Peyer's patch (tissue), 4 donors: ENCODE data around the gene SPI1. TPM values are rescaled to one million over a fixed set of nuclear protein-coding genes. Genes with fewer than 3 reads are reported as not detected.
A peak's percentile ranks its signal among the peaks of the same experiment; 100 is the strongest.
"Not testable (repeated sequence)": the region's sequence is repeated elsewhere in the genome, so short reads cannot be mapped to it uniquely, and the experiment has no call there.

ENCODE experiments used
- DNase-seq, 3 donors: peaks; one replicate each; pipeline ENCODE4 v3.0.0-alpha.2; 2017 to 2019
- H3K27ac ChIP-seq, 4 donors: fragments of 200-600 bp; sonication (generic); one replicate each; pipeline ENCODE4 v1.5.1; 2016 to 2019
- H3K27me3 ChIP-seq, 2 donors: fragments of 200-600 bp; sonication (generic); one replicate each; pipeline ENCODE4 v1.5.1; 2019
- H3K36me3 ChIP-seq, 3 donors: fragments of 200-600 bp; sonication (generic); one replicate each; pipeline ENCODE4 v1.5.1; 2016 to 2019
- H3K4me1 ChIP-seq, 4 donors: fragments of 200-600 bp; sonication (generic); one replicate each; pipeline ENCODE4 v1.5.1; 2016 to 2019
- H3K4me3 ChIP-seq, 4 donors: fragments of 200-600 bp; sonication (generic); 1 replicate in 3 of 4; 2 replicates in 1 of 4; pipeline ENCODE4 v1.5.1; 2016 to 2019; ENCODE audit warnings: mild to moderate bottlenecking in 1 of 4
- H3K9me3 ChIP-seq, 4 donors: fragments of 200-600 bp; sonication (generic); one replicate each; pipeline ENCODE4 v1.5.1; 2016 to 2019; ENCODE audit warnings: mild to moderate bottlenecking in 1 of 4
- POLR2A ChIP-seq, 2 donors: fragments of 450-650 bp; IDR thresholded peaks; one replicate each; pipeline ENCODE4 v1.5.1; 2017; ENCODE audit warnings: antibody characterized with exemption in 2 of 2, mild to moderate bottlenecking in 2 of 2, moderate library complexity in 2 of 2
- total RNA-seq, 4 donors: library from RNA; depleted of rRNA; stranded (reverse); fragments of >200 nt; gene quantifications; one replicate each; pipeline ENCODE4 v1.1.0, GENCODE V29; 2016
- TF ChIP-seq, protein P1 (sequence below), 6 experiments: fragments of 450-650 bp in 4 of 6; fragments of 200-600 bp in 2 of 6; sonication (generic) in 1 of 6; IDR thresholded peaks; one replicate each; pipeline ENCODE4 v1.5.1; 2017 to 2019; ENCODE audit warnings: antibody characterized with exemption in 6 of 6, mild to moderate bottlenecking in 3 of 6, moderate library complexity in 1 of 6

The SPI1 gene
- total RNA-seq, 4 donors from 2014 or later: 2.6 to 27.2 (median 7.8) TPM

DNA sequence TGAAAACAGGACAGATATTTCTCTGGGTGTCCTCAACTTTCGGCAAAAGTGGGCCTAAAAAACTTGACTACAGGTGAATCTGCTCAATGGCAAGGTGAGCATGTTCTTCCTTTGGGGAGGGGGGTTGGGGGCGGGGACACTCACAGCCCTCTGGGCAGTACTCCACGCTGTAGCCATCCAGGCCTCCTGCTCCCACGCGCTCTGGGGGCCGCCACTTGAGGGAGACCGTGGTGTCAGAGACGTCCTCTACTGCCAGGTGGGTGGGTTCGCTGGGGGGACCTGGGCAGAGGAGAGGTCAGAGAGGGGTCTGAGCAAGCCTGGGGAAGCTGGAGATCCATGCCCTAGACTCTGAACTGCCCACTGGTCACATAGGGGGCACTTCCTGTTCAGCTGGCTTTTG lies 42.6 kb downstream of the SPI1 start:
- Histone ChIP-seq H3K36me3 (no peaks in the 10 kb centered on the region), H3K9me3 (no peaks in the 10 kb centered on the region), H3K4me3 (no peak overlapping the region), H3K27me3 (no peaks in the 10 kb centered on the region), H3K27ac (no peak overlapping the region), H3K4me1 (no peaks in the 10 kb centered on the region)
- no peak for DNase-seq
- TF ChIP-seq, protein P1, sequence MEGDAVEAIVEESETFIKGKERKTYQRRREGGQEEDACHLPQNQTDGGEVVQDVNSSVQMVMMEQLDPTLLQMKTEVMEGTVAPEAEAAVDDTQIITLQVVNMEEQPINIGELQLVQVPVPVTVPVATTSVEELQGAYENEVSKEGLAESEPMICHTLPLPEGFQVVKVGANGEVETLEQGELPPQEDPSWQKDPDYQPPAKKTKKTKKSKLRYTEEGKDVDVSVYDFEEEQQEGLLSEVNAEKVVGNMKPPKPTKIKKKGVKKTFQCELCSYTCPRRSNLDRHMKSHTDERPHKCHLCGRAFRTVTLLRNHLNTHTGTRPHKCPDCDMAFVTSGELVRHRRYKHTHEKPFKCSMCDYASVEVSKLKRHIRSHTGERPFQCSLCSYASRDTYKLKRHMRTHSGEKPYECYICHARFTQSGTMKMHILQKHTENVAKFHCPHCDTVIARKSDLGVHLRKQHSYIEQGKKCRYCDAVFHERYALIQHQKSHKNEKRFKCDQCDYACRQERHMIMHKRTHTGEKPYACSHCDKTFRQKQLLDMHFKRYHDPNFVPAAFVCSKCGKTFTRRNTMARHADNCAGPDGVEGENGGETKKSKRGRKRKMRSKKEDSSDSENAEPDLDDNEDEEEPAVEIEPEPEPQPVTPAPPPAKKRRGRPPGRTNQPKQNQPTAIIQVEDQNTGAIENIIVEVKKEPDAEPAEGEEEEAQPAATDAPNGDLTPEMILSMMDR (IDR thresholded peaks at IDR 0.05): no peak
- no peak for TF ChIP-seq POLR2A (IDR thresholded peaks at IDR 0.05)

DNA sequence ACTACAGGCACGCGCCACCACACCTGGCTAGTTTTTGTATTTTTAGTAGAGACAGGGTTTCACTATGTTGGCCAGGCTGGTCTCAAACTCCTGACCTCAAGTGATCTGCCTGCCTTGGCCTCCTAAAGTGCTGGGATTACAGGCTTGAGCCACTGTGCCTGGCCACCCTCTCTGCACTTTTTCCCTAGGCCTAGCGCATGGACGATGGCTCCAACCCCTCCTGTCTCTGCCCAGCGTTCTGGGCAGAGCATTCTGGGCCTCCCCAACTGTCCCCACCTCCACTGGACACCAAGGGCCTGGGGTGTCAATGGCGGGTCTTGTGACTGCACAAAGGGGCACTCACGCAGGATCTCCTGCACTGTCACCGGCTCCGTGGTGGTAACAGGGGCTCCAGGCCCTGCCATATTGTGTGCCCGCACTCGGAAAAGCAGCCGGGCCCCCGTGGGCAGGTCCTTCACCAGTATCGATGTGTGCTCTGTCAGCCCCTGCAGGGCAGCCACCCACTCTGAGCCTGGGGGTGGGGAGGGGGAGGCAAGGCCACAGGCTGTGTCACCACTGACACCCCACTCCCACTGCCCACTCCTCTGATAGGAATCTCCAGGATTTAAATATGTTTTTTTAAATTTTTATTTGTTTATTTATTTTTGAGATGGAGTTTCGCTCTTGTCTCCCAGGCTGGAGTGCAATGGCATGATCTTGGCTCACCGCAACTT lies 43.5 kb downstream of the SPI1 start:
- H3K9me3 ChIP-seq, H3K4me3 ChIP-seq, H3K4me1 ChIP-seq, H3K27ac ChIP-seq, H3K27me3 ChIP-seq, H3K36me3 ChIP-seq, DNase-seq: not testable (repeated sequence)

DNA sequence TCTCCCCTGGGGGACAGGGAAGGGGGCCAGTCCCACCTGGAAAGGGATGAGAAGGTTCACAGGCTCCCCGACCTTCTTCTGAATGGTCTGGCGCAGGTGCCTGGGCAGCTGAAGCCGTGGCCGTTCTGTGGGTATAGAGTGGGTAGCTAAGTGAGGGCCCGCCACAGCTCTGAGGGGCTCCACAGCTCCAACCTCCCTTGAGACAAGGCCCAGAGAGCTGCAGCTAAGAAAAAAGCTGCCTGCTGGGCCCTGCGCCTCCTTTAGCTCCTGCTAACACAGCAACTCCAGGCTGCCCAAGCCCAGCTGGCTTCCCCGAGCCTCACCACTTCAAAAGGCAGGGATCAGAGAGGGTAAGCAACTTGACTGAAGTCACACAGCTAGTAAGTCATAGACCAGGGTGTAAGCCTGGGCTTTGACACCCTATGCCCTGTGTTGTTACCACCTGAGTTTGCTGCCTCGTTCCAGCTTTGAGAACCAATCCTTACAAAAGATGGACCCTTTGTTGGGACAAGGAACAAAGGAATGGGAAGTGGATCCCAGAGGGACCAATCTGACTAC lies 44.4 kb downstream of the SPI1 start:
- no peak for DNase-seq
- Histone ChIP-seq H3K4me3 (no peak overlapping the region), H3K27ac (no peak overlapping the region), H3K9me3 (no peaks in the 10 kb centered on the region), H3K36me3 (no peaks in the 10 kb centered on the region), H3K27me3 (no peaks in the 10 kb centered on the region), H3K4me1 (no peaks in the 10 kb centered on the region)
- TF ChIP-seq POLR2A (IDR thresholded peaks at IDR 0.05): no peak
- TF ChIP-seq, protein P1 (IDR thresholded peaks at IDR 0.05): no peak

DNA sequence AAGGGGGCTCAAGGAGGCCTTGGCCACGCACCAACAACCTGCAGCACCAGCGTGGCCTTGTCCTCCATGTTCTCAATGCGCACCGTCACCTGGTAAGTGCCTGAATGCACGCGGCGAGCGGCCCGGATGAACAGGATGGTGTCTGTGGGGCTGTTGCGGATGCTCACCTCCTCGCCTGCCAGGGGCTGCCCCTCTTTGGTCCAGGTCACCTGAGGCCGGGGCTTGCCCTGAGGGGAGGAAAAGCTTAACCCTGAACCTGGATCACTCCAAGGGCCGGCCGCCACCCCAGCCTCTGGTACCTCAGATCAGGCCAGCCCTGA lies 44.9 kb downstream of the SPI1 start:
- H3K4me1 ChIP-seq: no peaks in the 10 kb centered on the region
- H3K36me3 ChIP-seq: no peaks in the 10 kb centered on the region
- no peak overlapping the region for H3K27ac ChIP-seq
- H3K9me3 ChIP-seq: no peaks in the 10 kb centered on the region
- DNase-seq: no peak
- H3K27me3 ChIP-seq: no peaks in the 10 kb centered on the region
- H3K4me3 ChIP-seq: no peak overlapping the region
- TF ChIP-seq, protein P1 (IDR thresholded peaks at IDR 0.05): no peak
- TF ChIP-seq POLR2A (IDR thresholded peaks at IDR 0.05): no peak

DNA sequence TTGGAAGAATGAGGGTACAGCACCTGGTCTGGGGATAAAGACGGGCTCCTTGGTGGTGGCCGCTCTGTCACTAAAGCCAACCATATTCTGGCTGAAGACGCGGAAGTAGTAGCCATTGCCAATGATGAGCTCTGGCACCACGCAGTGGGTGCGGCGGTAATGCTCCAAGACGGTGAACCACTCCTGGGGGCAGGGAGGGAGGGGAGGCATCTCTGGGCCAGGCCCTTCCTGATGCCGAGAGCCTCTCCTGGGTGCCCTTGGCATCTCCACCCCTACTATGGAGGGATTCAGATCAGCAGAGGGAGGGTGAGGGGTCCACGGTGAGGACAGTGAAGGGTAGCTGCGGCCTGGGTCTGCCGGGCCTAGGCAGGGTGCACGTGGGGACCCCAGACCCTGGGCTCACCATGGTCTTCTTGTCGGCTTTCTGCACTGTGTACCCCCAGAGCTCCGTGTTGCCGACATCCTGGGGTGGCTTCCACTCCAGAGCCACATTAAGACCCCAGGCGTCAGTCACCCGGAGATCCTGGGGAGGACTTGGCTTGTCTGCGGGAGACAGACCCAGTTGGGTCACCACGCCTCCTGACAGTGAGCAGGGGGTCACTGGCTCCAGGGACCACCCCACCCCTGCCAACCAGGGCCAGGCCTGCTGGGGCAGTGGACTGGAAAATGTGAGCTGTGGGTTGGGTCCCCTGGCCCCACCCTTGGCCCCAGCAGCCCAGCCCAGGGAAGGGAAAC lies 45.4 kb downstream of the SPI1 start:
- DNase-seq: no peak
- H3K9me3 ChIP-seq: no peaks in the 10 kb centered on the region
- H3K27me3 ChIP-seq: no peaks in the 10 kb centered on the region
- H3K4me1 ChIP-seq: no peaks in the 10 kb centered on the region
- H3K27ac ChIP-seq: no peak overlapping the region
- no peak overlapping the region for H3K4me3 ChIP-seq
- H3K36me3 ChIP-seq: no peaks in the 10 kb centered on the region
- no peak for TF ChIP-seq POLR2A (IDR thresholded peaks at IDR 0.05)
- TF ChIP-seq, protein P1 (IDR thresholded peaks at IDR 0.05): no peak

DNA sequence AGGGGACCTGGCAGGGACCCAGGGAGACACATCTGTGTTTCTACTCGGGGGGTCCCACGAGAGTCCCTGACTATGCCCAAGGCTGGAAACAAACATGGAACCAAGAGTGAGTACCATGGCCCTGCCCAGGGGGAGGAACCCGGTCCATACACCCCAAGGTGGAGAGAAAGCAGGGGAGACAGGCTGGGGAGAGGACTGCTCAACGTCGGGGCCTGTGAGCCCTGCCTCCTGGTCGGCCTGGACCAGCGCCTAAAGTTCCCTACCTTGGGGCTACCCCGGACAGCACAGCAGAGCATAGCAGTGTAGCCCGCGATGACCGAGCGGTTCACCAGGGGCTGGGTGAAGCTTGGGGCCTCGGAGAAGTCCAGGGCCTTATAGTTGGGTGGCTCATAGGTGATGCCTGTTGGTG lies 46.0 kb downstream of the SPI1 start:
- Histone ChIP-seq H3K4me1 (no peaks in the 10 kb centered on the region), H3K9me3 (no peaks in the 10 kb centered on the region), H3K4me3 (no peak overlapping the region), H3K36me3 (no peaks in the 10 kb centered on the region), H3K27me3 (no peaks in the 10 kb centered on the region), H3K27ac (no peak overlapping the region)
- peak in 1 of 3 donors; percentile 46 for DNase-seq
- no peak for TF ChIP-seq POLR2A (IDR thresholded peaks at IDR 0.05)
